GM12878 (cell line): ENCODE data around the gene SPOCK1. TPM values are rescaled to one million over a fixed set of nuclear protein-coding genes. Genes with fewer than 3 reads are reported as not detected.

Experiments used
- ATAC-seq: fragments of 200-7000 bp; cut with Tn5 transposase; 3 replicates; pipeline ENCODE4 v1.9.1; 2020; ENCODE audit warnings: mild to moderate bottlenecking, moderate library complexity
- BruUV-seq: library from RNA; stranded (reverse); fragments of 400-500 nt; replicated peaks from 2 replicates; lab custom pipeline; 2021; lab: Mats Ljungman, UMichigan
- CTCF ChIA-PET: fragments of 300-600 bp; sonication (Branson Sonifier 250); formaldehyde crosslinking; extraction: SDS; loops from one replicate; lab custom pipeline; 2021; ENCODE audit warnings: inconsistent platforms; lab: Yijun Ruan, JAX
- POLR2A ChIA-PET: fragments of 350-600 bp; formaldehyde crosslinking; extraction: SDS; loops from one replicate; lab custom pipeline; 2021; ENCODE audit warnings: inconsistent platforms; lab: Charles Lee
- RAD21 ChIA-PET: fragments of 300-600 bp; sonication (Branson Sonifier 250); formaldehyde crosslinking; loops from one replicate; lab custom pipeline; 2023; ENCODE audit warnings: antibody characterized with exemption; ENCODE audit not compliant: unreplicated experiment; lab: Charles Lee
- SMC1A ChIA-PET: fragments of 300-600 bp; sonication (Branson Sonifier 250); formaldehyde crosslinking; loops from one replicate; lab custom pipeline; 2023; ENCODE audit not compliant: unreplicated experiment, uncharacterized antibody; lab: Charles Lee
- DNase-seq: peaks from one replicate; pipeline ENCODE4 v3.0.0-alpha.2; 2011; ENCODE audit warnings: low read depth, low spot score
- FAIRE-seq: peaks from 3 replicates; lab custom pipeline; 2011; peaks lifted over from hg19 to GRCh38; lab: Jason Lieb, UNC
- H2AFZ ChIP-seq: 2 replicates; pipeline ENCODE4 v1.6.0; 2011; ENCODE audit warnings: low read depth, low read length, control low read depth; ENCODE audit not compliant: control insufficient read depth
- H3K27ac ChIP-seq: 2 replicates; pipeline ENCODE4 v1.5.1; 2011; ENCODE audit warnings: control low read depth; ENCODE audit not compliant: control insufficient read depth, insufficient read depth
- H3K27me3 ChIP-seq, 2 experiments: replicated peaks in 1 of 2; 2 replicates each; pipeline versions ENCODE4 v1.6.0 to v1.6.1; 2011; ENCODE audit warnings: low read length in 1 of 2; ENCODE audit not compliant: control insufficient read depth in 2 of 2, insufficient read depth in 2 of 2
- H3K36me3 ChIP-seq, 2 experiments: 2 replicates each; pipeline ENCODE4 v1.5.1; 2011; ENCODE audit warnings: low read length in 1 of 2; ENCODE audit not compliant: control insufficient read depth in 2 of 2, insufficient read depth in 2 of 2
- H3K4me1 ChIP-seq: 2 replicates; pipeline ENCODE4 v1.6.1; 2011; ENCODE audit warnings: mild to moderate bottlenecking, low read length, moderate library complexity, mixed read lengths; ENCODE audit not compliant: control insufficient read depth, insufficient read depth
- H3K4me2 ChIP-seq: 2 replicates; pipeline ENCODE4 v1.6.0; 2011; ENCODE audit warnings: control low read depth; ENCODE audit not compliant: control insufficient read depth, insufficient read depth
- H3K4me3 ChIP-seq: fragments of 200-600 bp; sonication (generic); 2 replicates; pipeline ENCODE4 v1.5.1; 2016
- H3K79me2 ChIP-seq: 2 replicates; pipeline ENCODE4 v1.6.0; 2011; ENCODE audit warnings: low read length; ENCODE audit not compliant: control insufficient read depth, insufficient read depth
- H3K9ac ChIP-seq: 2 replicates; pipeline ENCODE4 v1.8.0; 2011; ENCODE audit warnings: low read length, control low read depth, mixed read lengths; ENCODE audit not compliant: control insufficient read depth, insufficient read depth
- H3K9me3 ChIP-seq: replicated peaks from 3 replicates; pipeline ENCODE4 v1.5.1; 2011; ENCODE audit warnings: mild to moderate bottlenecking, low read length; ENCODE audit not compliant: control insufficient read depth, insufficient read depth
- H4K20me1 ChIP-seq: 2 replicates; pipeline ENCODE4 v1.6.0; 2011; ENCODE audit not compliant: control insufficient read depth, insufficient read depth
- KLF5 ChIP-seq: fragments of 450-650 bp; IDR thresholded peaks from 2 replicates; pipeline ENCODE4 v1.6.1; 2014; ENCODE audit warnings: mild to moderate bottlenecking; ENCODE audit not compliant: partially characterized antibody
- LARP7 ChIP-seq: fragments of 450-650 bp; IDR thresholded peaks from 2 replicates; pipeline ENCODE4 v1.6.1; 2017; ENCODE audit warnings: mild to moderate bottlenecking
- NBN ChIP-seq: fragments of 450-650 bp; IDR thresholded peaks from 2 replicates; pipeline ENCODE4 v1.6.1; 2016
- NFYB ChIP-seq: IDR thresholded peaks from 2 replicates; pipeline ENCODE4 v1.6.1; 2011; ENCODE audit warnings: low read depth, mild to moderate bottlenecking, low read length, improper control_type of control experiment, moderate library complexity; ENCODE audit not compliant: insufficient read depth
- NRF1 ChIP-seq: conservative IDR thresholded peaks from 2 replicates; pipeline ENCODE4 v1.6.1; 2011; ENCODE audit warnings: mild to moderate bottlenecking, low read depth, low read length, improper control_type of control experiment
- PAX5 ChIP-seq: IDR thresholded peaks from 2 replicates; pipeline ENCODE4 v1.6.1; 2011; ENCODE audit warnings: low read depth, low read length, borderline replicate concordance
- RB1 ChIP-seq: fragments of 450-650 bp; formaldehyde crosslinking; IDR thresholded peaks from 2 replicates; pipeline ENCODE4 v1.6.1; 2017; ENCODE audit warnings: mild to moderate bottlenecking, borderline replicate concordance
- SIN3A ChIP-seq: IDR thresholded peaks from 2 replicates; pipeline ENCODE4 v1.6.1; 2012; ENCODE audit warnings: low read depth, low read length, improper control_type of control experiment
- SUPT20H ChIP-seq: IDR thresholded peaks from 2 replicates; pipeline ENCODE4 v1.6.1; 2011; ENCODE audit warnings: low read depth, mild to moderate bottlenecking, low read length, moderate library complexity, borderline replicate concordance; ENCODE audit not compliant: control insufficient read depth
- TBL1XR1 ChIP-seq: IDR thresholded peaks from 2 replicates; pipeline ENCODE4 v1.6.1; 2012; ENCODE audit warnings: low read depth, low read length, improper control_type of control experiment
- WGBS: methylation state at CpG from one replicate; pipeline ENCODE4 v1.1.6; 2016; ENCODE audit warnings: low lambda C conversion rate; ENCODE audit not compliant: insufficient replicate concordance, insufficient coverage; ENCODE audit errors: missing lambda C conversion rate; 5-methylcytosine and 5-hydroxymethylcytosine counted together
- in situ Hi-C: fragments of 300-500 bp; cut with MboI; formaldehyde crosslinking; loops from 9 replicates; pipeline ENCODE4 v1.14.3; 2018; ENCODE audit warnings: mixed read lengths
- intact Hi-C: fragments of 100-400 bp; cut with micrococcal nuclease; formaldehyde crosslinking; loops from one replicate; pipeline ENCODE4 v1.14.2; 2022; ENCODE audit not compliant: unreplicated experiment
- polyA plus RNA-seq, 11 experiments: library from polyadenylated mRNA; depleted of rRNA in 4 of 11; unstranded in 6 of 11; stranded (reverse) in 5 of 11; fragments of >200 nt; fragmentation: Nextera tagmentation in 4 of 11; fragmentation: Illumina TruSeq in 1 of 11; extraction: Ambion mirVana in 4 of 11; extraction: Trizol in 1 of 11; gene quantifications; 1 replicate in 1 of 11; 2 replicates in 10 of 11; pipeline versions ENCODE4 v1.2.1 to v1.2.3, GENCODE V29; 2011 to 2016; ENCODE audit warnings: inconsistent platforms in 2 of 11, missing spikeins in 2 of 11, low read depth in 1 of 11
- total RNA-seq, 4 experiments: library from RNA; depleted of rRNA in 3 of 4; stranded (reverse); fragments of >200 nt in 3 of 4; fragmentation: Illumina TruSeq in 1 of 4; extraction: Trizol in 1 of 4; gene quantifications; 2 replicates each; pipeline versions ENCODE4 v1.2.1 to v1.2.3, GENCODE V29; 2013 to 2021
- TF ChIP-seq, protein P1 (sequence below), 3 experiments: IDR thresholded peaks in 2 of 3; conservative IDR thresholded peaks in 1 of 3; 2 replicates each; pipeline ENCODE4 v1.5.1; 2011; ENCODE audit warnings: low read depth in 3 of 3, low read length in 3 of 3, mild to moderate bottlenecking in 3 of 3, control low read depth in 2 of 3, moderate library complexity in 2 of 3, inconsistent platforms in 1 of 3, mixed read lengths in 1 of 3; ENCODE audit not compliant: control insufficient read depth in 2 of 3, insufficient read depth in 1 of 3; ENCODE audit errors: extremely low read depth in 1 of 3
- TF ChIP-seq, protein P2 (sequence below): fragments of 450-650 bp; formaldehyde crosslinking; IDR thresholded peaks from 2 replicates; pipeline ENCODE4 v1.5.0; 2022; ENCODE audit warnings: mild to moderate bottlenecking, missing genetic modification characterization
- TF ChIP-seq, protein P3 (sequence below): IDR thresholded peaks from 2 replicates; pipeline ENCODE4 v1.6.1; 2011; ENCODE audit warnings: low read depth, mild to moderate bottlenecking, low read length, moderate library complexity, borderline replicate concordance; ENCODE audit errors: extremely low read depth
- TF ChIP-seq, protein P4 (sequence below): IDR thresholded peaks from 2 replicates; pipeline ENCODE4 v1.6.1; 2012; ENCODE audit warnings: low read depth, low read length, improper control_type of control experiment
- TF ChIP-seq, protein P5 (sequence below): fragments of 150-350 bp; IDR thresholded peaks from 2 replicates; pipeline ENCODE4 v1.6.1; 2016; ENCODE audit warnings: low read depth, low read length

Gene SPOCK1
- total and polyA plus RNA-seq, 10 of the 15 experiments (the other 5 are each of a cell fraction or from before 2014, with no cell fraction given): 0.06 to 0.68 (median 0.25) TPM; not detected in 3

DNA sequence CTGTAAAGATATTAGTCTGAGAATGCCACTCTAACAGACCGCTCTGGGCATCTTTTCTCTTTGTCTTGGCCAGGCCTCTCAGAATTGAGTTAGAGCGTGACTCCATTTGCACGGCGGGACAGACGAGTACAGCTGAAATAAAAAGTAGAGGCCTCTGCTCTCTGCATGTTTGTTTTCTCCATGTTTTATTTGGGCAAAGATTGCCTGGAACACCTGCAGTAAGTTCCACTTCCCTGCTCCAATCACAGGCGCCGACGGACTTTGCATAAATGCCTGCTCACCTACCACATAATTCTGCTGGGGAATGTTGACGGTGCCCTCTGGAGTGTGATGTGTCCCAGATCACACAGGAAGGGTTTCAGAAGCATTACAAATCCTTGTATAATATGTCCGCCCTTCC is 10.6 kb downstream of the SPOCK1 start:
- no peak for DNase-seq
- SMC1A ChIA-PET: no interaction called here
- no peaks in the 10 kb centered on the region for H3K9me3 ChIP-seq
- H3K4me2 ChIP-seq: no peak overlapping the region
- POLR2A ChIA-PET: no interaction called here
- no peak overlapping the region for H2AFZ ChIP-seq
- WGBS: 53% methylated on average over 10 of the region's 10 CpGs
- H3K4me1 ChIP-seq: no peaks in the 10 kb centered on the region
- H3K4me3 ChIP-seq: no peak overlapping the region
- BruUV-seq: no TSS peak
- RAD21 ChIA-PET: no interaction called here
- no peaks in the 10 kb centered on the region for H3K36me3 ChIP-seq
- no peaks in the 10 kb centered on the region; a peak in 1 of 4 replicates for H3K27me3 ChIP-seq
- no peaks in the 10 kb centered on the region for H3K79me2 ChIP-seq
- H4K20me1 ChIP-seq: no peaks in the 10 kb centered on the region
- H3K9ac ChIP-seq: no peak overlapping the region
- no peak for FAIRE-seq
- CTCF ChIA-PET: no interaction called here
- in situ Hi-C loops (no loop called here), intact Hi-C loops (no loop called here)
- no peak for ATAC-seq
- no peak overlapping the region for H3K27ac ChIP-seq
- TF ChIP-seq NFYB: no peak
- TF ChIP-seq NRF1: no peak
- TF ChIP-seq, protein P1, sequence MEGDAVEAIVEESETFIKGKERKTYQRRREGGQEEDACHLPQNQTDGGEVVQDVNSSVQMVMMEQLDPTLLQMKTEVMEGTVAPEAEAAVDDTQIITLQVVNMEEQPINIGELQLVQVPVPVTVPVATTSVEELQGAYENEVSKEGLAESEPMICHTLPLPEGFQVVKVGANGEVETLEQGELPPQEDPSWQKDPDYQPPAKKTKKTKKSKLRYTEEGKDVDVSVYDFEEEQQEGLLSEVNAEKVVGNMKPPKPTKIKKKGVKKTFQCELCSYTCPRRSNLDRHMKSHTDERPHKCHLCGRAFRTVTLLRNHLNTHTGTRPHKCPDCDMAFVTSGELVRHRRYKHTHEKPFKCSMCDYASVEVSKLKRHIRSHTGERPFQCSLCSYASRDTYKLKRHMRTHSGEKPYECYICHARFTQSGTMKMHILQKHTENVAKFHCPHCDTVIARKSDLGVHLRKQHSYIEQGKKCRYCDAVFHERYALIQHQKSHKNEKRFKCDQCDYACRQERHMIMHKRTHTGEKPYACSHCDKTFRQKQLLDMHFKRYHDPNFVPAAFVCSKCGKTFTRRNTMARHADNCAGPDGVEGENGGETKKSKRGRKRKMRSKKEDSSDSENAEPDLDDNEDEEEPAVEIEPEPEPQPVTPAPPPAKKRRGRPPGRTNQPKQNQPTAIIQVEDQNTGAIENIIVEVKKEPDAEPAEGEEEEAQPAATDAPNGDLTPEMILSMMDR (IDR thresholded peaks at IDR 0.05 in 2 of 3, conservative IDR thresholded peaks at IDR 0.05 in 1 of 3; ENCODE audit: control insufficient read depth in 2 of 3, extremely low read depth in 1 of 3, insufficient read depth in 1 of 3, low read depth in 3 of 3, low read length in 3 of 3): no peak
- no peak for TF ChIP-seq PAX5
- no peak for TF ChIP-seq RB1
- TF ChIP-seq, protein P2, sequence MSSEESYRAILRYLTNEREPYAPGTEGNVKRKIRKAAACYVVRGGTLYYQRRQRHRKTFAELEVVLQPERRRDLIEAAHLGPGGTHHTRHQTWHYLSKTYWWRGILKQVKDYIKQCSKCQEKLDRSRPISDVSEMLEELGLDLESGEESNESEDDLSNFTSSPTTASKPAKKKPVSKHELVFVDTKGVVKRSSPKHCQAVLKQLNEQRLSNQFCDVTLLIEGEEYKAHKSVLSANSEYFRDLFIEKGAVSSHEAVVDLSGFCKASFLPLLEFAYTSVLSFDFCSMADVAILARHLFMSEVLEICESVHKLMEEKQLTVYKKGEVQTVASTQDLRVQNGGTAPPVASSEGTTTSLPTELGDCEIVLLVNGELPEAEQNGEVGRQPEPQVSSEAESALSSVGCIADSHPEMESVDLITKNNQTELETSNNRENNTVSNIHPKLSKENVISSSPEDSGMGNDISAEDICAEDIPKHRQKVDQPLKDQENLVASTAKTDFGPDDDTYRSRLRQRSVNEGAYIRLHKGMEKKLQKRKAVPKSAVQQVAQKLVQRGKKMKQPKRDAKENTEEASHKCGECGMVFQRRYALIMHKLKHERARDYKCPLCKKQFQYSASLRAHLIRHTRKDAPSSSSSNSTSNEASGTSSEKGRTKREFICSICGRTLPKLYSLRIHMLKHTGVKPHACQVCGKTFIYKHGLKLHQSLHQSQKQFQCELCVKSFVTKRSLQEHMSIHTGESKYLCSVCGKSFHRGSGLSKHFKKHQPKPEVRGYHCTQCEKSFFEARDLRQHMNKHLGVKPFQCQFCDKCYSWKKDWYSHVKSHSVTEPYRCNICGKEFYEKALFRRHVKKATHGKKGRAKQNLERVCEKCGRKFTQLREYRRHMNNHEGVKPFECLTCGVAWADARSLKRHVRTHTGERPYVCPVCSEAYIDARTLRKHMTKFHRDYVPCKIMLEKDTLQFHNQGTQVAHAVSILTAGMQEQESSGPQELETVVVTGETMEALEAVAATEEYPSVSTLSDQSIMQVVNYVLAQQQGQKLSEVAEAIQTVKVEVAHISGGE (CRISPR knock-in tag): no peak
- TF ChIP-seq LARP7: no peak
- no peak for TF ChIP-seq SIN3A
- no peak for TF ChIP-seq NBN
- TF ChIP-seq SUPT20H: no peak
- TF ChIP-seq, protein P3, sequence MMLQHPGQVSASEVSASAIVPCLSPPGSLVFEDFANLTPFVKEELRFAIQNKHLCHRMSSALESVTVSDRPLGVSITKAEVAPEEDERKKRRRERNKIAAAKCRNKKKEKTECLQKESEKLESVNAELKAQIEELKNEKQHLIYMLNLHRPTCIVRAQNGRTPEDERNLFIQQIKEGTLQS: no peak
- TF ChIP-seq, protein P4, sequence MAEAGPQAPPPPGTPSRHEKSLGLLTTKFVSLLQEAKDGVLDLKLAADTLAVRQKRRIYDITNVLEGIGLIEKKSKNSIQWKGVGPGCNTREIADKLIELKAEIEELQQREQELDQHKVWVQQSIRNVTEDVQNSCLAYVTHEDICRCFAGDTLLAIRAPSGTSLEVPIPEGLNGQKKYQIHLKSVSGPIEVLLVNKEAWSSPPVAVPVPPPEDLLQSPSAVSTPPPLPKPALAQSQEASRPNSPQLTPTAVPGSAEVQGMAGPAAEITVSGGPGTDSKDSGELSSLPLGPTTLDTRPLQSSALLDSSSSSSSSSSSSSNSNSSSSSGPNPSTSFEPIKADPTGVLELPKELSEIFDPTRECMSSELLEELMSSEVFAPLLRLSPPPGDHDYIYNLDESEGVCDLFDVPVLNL: no peak
- TF ChIP-seq KLF5: no peak
- no peak for TF ChIP-seq TBL1XR1
- TF ChIP-seq, protein P5, sequence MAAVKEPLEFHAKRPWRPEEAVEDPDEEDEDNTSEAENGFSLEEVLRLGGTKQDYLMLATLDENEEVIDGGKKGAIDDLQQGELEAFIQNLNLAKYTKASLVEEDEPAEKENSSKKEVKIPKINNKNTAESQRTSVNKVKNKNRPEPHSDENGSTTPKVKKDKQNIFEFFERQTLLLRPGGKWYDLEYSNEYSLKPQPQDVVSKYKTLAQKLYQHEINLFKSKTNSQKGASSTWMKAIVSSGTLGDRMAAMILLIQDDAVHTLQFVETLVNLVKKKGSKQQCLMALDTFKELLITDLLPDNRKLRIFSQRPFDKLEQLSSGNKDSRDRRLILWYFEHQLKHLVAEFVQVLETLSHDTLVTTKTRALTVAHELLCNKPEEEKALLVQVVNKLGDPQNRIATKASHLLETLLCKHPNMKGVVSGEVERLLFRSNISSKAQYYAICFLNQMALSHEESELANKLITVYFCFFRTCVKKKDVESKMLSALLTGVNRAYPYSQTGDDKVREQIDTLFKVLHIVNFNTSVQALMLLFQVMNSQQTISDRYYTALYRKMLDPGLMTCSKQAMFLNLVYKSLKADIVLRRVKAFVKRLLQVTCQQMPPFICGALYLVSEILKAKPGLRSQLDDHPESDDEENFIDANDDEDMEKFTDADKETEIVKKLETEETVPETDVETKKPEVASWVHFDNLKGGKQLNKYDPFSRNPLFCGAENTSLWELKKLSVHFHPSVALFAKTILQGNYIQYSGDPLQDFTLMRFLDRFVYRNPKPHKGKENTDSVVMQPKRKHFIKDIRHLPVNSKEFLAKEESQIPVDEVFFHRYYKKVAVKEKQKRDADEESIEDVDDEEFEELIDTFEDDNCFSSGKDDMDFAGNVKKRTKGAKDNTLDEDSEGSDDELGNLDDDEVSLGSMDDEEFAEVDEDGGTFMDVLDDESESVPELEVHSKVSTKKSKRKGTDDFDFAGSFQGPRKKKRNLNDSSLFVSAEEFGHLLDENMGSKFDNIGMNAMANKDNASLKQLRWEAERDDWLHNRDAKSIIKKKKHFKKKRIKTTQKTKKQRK: no peak
